Measurements from ENCODE around the gene TRIM2. TPM values are rescaled to one million over a fixed set of nuclear protein-coding genes. Genes with fewer than 3 reads are reported as not detected.
A peak's percentile ranks its signal among the peaks of the same experiment; 100 is the strongest.

Gene TRIM2
- total RNA-seq, 1 donor from 2014 or later = 51.8 TPM

- no peaks in the 10 kb centered on the region for H4K20me1 ChIP-seq (ENCODE audit: insufficient read depth, low read length)
- Mint-ChIP-seq H3K36me3 (ENCODE audit: low read depth, unreplicated experiment) (peaks cover 4% of the 10 kb centered on the region), H3K9me3 (ENCODE audit: unreplicated experiment) (no peaks in the 10 kb centered on the region), H3K27me3 (ENCODE audit: low read depth, unreplicated experiment) (no peaks in the 10 kb centered on the region), H3K4me3 (ENCODE audit: unreplicated experiment) (no peak overlapping the region), H3K27ac (ENCODE audit: unreplicated experiment) (no peak overlapping the region), H3K4me1 (ENCODE audit: low read depth, unreplicated experiment) (no peaks in the 10 kb centered on the region)
- H3K27me3 ChIP-seq (ENCODE audit: insufficient read depth, low read length) = no peaks in the 10 kb centered on the region
- TF ChIP-seq CTCF (IDR thresholded peaks at IDR 0.05; ENCODE audit: insufficient read depth, low read depth, low read length) (no peak), EZH2 (IDR thresholded peaks at IDR 0.05; ENCODE audit: insufficient read depth, low read length) (no peak)
- H3K4me3 ChIP-seq (ENCODE audit: insufficient read depth, low read depth, low read length) = no peak overlapping the region
- no peaks in the 10 kb centered on the region for H3K9me3 ChIP-seq (ENCODE audit: insufficient read depth, low read depth, low read length)
- no peak overlapping the region for H2AFZ ChIP-seq (ENCODE audit: low read depth, low read length)
- no peaks in the 10 kb centered on the region for H3K79me2 ChIP-seq (ENCODE audit: insufficient read depth, low read length)
- no peaks in the 10 kb centered on the region for H3K36me3 ChIP-seq (ENCODE audit: insufficient read depth, low read length)
- no peak overlapping the region for H3K4me2 ChIP-seq (ENCODE audit: low read length)
- no peak overlapping the region for H3K9ac ChIP-seq (ENCODE audit: low read length)
- no peak overlapping the region for H3K27ac ChIP-seq (ENCODE audit: low read depth, low read length)
- no peaks in the 10 kb centered on the region for H3K4me1 ChIP-seq (ENCODE audit: insufficient read depth, low read length)
- DNase-seq (ENCODE audit: low read depth) = no peak
- FAIRE-seq = no peak
These were observed 12.3 kb downstream of the TRIM2 start for GRCh38 chr4:153216546-153216945.

GRCh38 chr4:153217440-153217839 lies 13.2 kb downstream of the TRIM2 start:
- H3K27ac ChIP-seq (ENCODE audit: low read depth, low read length) = no peak overlapping the region
- H3K4me1 ChIP-seq (ENCODE audit: insufficient read depth, low read length) = no peaks in the 10 kb centered on the region
- no peak for TF ChIP-seq CTCF (IDR thresholded peaks at IDR 0.05; ENCODE audit: insufficient read depth, low read depth, low read length)
- no peak for TF ChIP-seq EZH2 (IDR thresholded peaks at IDR 0.05; ENCODE audit: insufficient read depth, low read length)
- H3K9ac ChIP-seq (ENCODE audit: low read length) = no peak overlapping the region
- Mint-ChIP-seq H3K9me3 (ENCODE audit: unreplicated experiment) (no peaks in the 10 kb centered on the region), H3K27ac (ENCODE audit: unreplicated experiment) (no peak overlapping the region), H3K27me3 (ENCODE audit: low read depth, unreplicated experiment) (no peaks in the 10 kb centered on the region), H3K36me3 (ENCODE audit: low read depth, unreplicated experiment) (peaks cover under 1% of the 10 kb centered on the region), H3K4me1 (ENCODE audit: low read depth, unreplicated experiment) (no peaks in the 10 kb centered on the region), H3K4me3 (ENCODE audit: unreplicated experiment) (no peak overlapping the region)
- FAIRE-seq (peak; percentile 20), DNase-seq (ENCODE audit: low read depth) (no peak)
- no peaks in the 10 kb centered on the region for H3K9me3 ChIP-seq (ENCODE audit: insufficient read depth, low read depth, low read length)
- no peak overlapping the region for H2AFZ ChIP-seq (ENCODE audit: low read depth, low read length)
- no peaks in the 10 kb centered on the region for H3K27me3 ChIP-seq (ENCODE audit: insufficient read depth, low read length)
- H4K20me1 ChIP-seq (ENCODE audit: insufficient read depth, low read length) = no peaks in the 10 kb centered on the region
- H3K36me3 ChIP-seq (ENCODE audit: insufficient read depth, low read length) = no peaks in the 10 kb centered on the region
- H3K4me3 ChIP-seq (ENCODE audit: insufficient read depth, low read depth, low read length) = no peak overlapping the region
- H3K4me2 ChIP-seq (ENCODE audit: low read length) = no peak overlapping the region
- no peaks in the 10 kb centered on the region for H3K79me2 ChIP-seq (ENCODE audit: insufficient read depth, low read length)

GRCh38 chr4:153218961-153219360 lies 14.7 kb downstream of the TRIM2 start:
- H3K4me1 Mint-ChIP-seq (ENCODE audit: low read depth, unreplicated experiment) = peaks cover 2% of the 10 kb centered on the region
- H3K4me3 ChIP-seq (ENCODE audit: insufficient read depth, low read depth, low read length) = no peak overlapping the region
- no peak overlapping the region for H3K27ac Mint-ChIP-seq (ENCODE audit: unreplicated experiment)
- peaks cover under 1% of the 10 kb centered on the region for H4K20me1 ChIP-seq (ENCODE audit: insufficient read depth, low read length)
- H3K36me3 ChIP-seq (ENCODE audit: insufficient read depth, low read length) = no peaks in the 10 kb centered on the region
- H3K36me3 Mint-ChIP-seq (ENCODE audit: low read depth, unreplicated experiment) = peaks cover 1% of the 10 kb centered on the region
- no peaks in the 10 kb centered on the region for H3K9me3 ChIP-seq (ENCODE audit: insufficient read depth, low read depth, low read length)
- DNase-seq (ENCODE audit: low read depth) = no peak
- peaks cover under 1% of the 10 kb centered on the region for H3K79me2 ChIP-seq (ENCODE audit: insufficient read depth, low read length)
- peaks cover 7% of the 10 kb centered on the region for H3K4me1 ChIP-seq (ENCODE audit: insufficient read depth, low read length)
- H3K27ac ChIP-seq (ENCODE audit: low read depth, low read length) = no peak overlapping the region
- no peak overlapping the region for H2AFZ ChIP-seq (ENCODE audit: low read depth, low read length)
- H3K27me3 Mint-ChIP-seq (ENCODE audit: low read depth, unreplicated experiment) = no peaks in the 10 kb centered on the region
- TF ChIP-seq EZH2 (IDR thresholded peaks at IDR 0.05; ENCODE audit: insufficient read depth, low read length) (no peak), CTCF (IDR thresholded peaks at IDR 0.05; ENCODE audit: insufficient read depth, low read depth, low read length) (no peak)
- no peak overlapping the region for H3K4me3 Mint-ChIP-seq (ENCODE audit: unreplicated experiment)
- H3K4me2 ChIP-seq (ENCODE audit: low read length) = no peak overlapping the region
- no peak for FAIRE-seq
- no peaks in the 10 kb centered on the region for H3K27me3 ChIP-seq (ENCODE audit: insufficient read depth, low read length)
- H3K9ac ChIP-seq (ENCODE audit: low read length) = no peak overlapping the region
- no peaks in the 10 kb centered on the region for H3K9me3 Mint-ChIP-seq (ENCODE audit: unreplicated experiment)

Data from astrocyte (in vitro differentiated cells and primary cell).